Renal cortex interstitium (tissue), 11 donors: ENCODE data around the gene ICAM2. TPM values are rescaled to one million over a fixed set of nuclear protein-coding genes. Genes with fewer than 3 reads are reported as not detected.

Source experiments
- DNase-seq, 11 donors: peaks; one replicate each; pipeline ENCODE4 v3.0.0-alpha.2; 2013; ENCODE audit warnings: low read depth in 9 of 11, low spot score in 4 of 11; ENCODE audit errors: extremely low read depth in 1 of 11
- polyA plus RNA-seq, 3 donors: library from polyadenylated mRNA; unstranded; fragments of 120-200 nt; gene quantifications; one replicate each; pipeline ENCODE4 v1.2.1, GENCODE V29; 2013; ENCODE audit not compliant: insufficient read length in 3 of 3

The ICAM2 gene
- polyA plus RNA-seq, 3 donors, result 23.0 to 30.0 (median 28.7) TPM

- peak in 1 of 11 donors; percentile 12 for DNase-seq
Observed at GRCh38 chr17:64055183-64056142, 35.0 kb upstream of the ICAM2 start.

DNA sequence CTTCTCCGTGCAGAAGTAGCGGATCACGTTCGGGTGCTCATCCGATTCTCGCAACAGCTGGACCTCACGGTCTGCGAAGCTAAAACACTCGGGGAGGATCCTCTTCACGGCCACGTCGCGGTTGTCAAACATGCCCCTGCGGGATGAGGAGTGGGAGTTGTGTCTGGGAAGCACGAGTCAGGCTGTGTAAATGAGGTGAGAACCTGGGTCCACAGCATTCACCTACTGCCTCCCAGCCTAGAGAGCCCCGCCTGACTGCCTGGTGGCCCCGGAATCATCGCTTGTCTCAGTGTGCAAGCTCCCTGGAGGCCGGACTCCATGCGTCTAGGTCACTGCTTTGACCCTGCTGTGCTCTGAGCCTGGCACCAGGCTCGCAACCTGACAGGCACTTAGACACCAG lies 33.9 kb upstream of the ICAM2 start:
- no peak for DNase-seq

- no peak for DNase-seq
Observed at GRCh38 chr17:64053101-64053500, 32.7 kb upstream of the ICAM2 start.

- DNase-seq, result no peak
Observed at GRCh38 chr17:64051153-64051552, 30.7 kb upstream of the ICAM2 start.

DNA sequence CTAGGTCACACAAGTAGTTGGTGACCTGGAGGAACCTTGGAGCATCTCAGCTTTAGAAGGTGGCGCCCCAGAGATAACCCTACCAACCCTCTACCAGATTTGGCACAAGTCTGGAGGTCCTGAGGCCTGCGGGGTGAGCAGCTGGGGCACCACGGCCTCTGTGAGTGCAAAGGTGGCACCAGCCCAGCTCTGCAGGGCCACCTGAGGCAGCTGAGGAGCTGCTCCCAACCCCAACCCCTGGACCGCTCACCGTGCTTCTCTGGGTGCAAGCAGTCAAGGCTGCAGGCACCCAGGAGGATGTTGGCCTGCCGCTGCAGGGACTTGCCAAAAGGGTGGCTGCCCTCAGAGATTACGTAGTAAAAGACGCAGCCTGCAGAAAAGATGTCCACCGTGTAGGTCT lies 28.4 kb upstream of the ICAM2 start:
- DNase-seq, result no peak

- no peak for DNase-seq
Observed at GRCh38 chr17:64045176-64045575, 24.7 kb upstream of the ICAM2 start.

GRCh38 chr17:64042700-64043485 lies 22.5 kb upstream of the ICAM2 start:
- DNase-seq, result no peak

GRCh38 chr17:64041912-64042311 lies 21.5 kb upstream of the ICAM2 start:
- DNase-seq, result no peak

GRCh38 chr17:64040206-64040605 lies 19.8 kb upstream of the ICAM2 start:
- no peak for DNase-seq

DNA sequence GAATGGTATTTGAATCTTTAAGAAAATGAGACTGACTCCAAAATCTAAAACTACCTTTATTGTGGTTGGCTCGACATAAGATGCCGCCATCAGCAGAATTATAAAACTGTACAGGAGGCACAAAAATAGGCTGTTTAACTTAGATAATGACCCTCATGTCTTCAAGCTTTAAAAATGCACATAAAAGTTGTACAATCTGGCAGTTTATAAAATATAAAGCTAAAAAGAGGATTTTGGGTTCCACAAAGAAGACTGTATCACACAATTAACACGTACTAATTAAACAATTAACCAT lies 18.6 kb upstream of the ICAM2 start:
- DNase-seq, result no peak

DNA sequence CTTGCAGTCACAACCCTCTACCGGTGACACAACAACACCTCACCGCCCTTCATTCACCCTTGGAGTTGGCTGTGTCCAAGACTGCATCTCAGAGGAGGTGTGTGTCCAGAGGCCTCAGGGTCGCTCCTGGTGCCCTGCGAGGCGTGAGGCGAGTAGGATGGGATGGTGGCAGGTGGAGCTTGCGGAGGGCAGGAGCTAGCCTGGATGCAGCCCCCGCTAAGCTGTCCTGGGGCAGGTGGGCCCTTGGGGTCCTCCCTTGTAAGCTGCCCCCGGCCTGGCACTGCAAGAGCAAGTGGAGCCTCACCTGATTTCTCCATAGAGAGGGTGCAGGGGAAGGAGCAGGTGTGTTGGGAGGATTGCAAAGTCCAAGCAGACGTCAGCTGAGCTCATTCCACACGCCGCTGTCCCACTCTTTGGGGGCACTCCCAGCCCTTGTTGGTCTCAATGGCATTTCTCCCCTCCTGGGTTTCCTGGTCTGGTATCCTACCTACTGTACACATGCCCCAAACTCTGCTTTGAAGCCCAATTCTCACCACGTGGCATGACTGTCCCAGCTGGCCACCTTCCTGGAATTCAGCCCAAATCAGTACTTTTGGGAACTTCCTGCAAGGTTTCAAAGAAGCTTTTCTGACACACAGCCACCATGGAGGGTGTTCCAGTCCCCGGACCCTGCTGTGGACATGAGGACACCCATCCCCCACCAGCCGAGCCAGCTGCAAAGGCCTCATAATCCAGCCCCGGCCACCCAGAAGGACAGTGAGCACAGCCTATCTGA lies 18.1 kb upstream of the ICAM2 start:
- DNase-seq, result no peak

GRCh38 chr17:64037802-64038201 lies 17.4 kb upstream of the ICAM2 start:
- DNase-seq, result no peak

DNA sequence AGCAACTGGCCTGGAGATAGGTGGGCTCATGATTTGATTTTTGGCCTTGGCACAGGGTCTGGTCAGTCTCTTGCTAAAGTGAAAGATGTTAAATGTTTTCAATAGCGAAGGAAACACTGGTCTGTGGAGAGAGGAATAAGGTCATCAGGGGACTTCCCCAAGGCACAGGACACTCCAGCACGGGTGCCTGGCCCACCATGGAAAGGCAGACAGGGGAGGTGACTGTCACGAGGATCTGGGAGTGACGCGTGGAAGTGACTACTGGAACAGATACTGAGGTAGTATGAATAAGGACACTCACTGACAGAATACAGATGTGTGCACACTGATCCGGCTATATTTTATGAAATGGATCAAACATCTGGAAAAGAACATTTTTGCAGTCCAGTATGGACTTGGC lies 16.7 kb upstream of the ICAM2 start:
- DNase-seq, result no peak

DNA sequence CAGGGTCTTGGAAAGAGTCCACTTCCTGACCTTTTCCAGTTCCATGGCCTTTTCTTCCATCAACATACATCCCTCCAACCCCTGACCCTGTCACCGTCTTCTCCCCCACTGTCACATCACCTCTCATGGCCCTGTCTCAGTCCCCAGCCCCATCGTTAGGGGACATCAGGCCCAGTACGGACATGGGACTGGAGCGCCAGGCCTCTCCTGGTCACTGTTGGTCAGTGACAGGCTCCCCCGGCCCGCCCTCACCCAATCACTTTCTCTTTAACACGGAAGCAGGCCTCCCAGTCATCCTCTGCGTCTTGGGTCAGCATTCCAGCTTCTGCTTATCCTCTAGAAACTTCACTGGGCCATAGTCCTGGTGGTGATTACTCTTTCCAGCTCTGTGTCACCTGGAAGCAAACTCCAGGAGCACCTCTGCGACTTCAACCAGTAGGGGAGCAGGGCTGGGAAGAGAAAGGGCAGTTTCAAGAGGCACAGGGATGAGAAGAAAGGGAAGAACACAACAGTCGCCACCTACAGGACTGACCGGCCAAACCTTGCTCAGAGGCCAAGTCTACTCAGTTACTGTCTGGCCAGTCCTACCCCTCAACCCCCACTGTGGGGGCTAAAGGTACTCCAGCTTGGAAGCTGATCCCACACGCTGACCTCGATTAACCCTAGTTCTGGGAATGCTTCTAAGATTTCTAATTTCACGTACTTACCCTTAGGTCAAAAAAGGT lies 15.9 kb upstream of the ICAM2 start:
- DNase-seq, result no peak

DNA sequence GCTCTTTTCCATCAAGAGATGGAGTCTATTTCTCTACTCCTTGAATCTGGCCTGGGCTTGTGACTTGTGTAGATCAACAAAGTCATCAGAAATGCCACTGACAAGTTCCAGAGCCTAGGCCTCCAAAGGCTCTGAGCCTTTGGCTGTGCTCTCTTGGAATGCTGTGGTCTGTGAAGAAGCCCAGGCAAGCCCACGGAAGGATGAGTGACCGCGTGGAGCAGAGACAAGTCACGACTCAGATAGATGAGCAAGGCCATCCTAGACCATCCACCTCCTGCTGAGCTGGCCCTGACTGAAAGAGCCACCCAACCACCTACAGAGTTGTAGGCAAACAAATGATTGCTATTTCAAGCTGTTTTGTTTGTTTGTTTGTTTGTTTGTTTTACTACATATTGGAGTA lies 11.6 kb upstream of the ICAM2 start:
- DNase-seq, result no peak

DNA sequence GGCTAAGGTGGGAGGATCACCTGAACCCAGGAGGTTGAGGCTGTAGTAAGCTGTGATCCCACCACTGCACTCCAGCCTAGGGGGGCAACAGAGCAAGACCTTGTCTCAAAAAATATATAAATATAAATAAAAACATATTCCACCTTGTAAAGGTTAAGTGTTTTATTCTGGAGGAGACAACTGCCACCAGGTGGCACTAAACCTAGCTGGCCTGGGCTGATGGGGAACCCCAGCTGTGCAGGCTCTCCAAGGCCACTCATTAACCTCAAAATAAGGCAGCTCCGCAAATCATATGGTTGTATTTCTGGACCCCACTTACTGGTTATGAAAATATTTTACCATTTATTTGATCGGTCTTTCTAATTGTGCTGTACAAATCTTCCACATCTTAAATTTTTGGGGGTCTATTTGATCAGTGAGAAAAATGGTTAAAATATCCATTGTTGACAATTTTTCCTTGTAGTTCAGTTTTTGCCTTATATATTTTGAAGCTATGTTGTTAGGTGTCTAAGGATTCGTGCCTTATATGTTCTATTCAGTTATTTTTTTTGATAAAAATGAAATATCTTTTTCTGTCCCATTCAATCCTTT lies 8.5 kb upstream of the ICAM2 start:
- DNase-seq, result peak in 4 of 11 donors; percentile 26 to 38 (median 36)

- DNase-seq, result peak in 8 of 11 donors; percentile 37 to 61 (median 54)
Observed at GRCh38 chr17:64025732-64026294, 5.4 kb upstream of the ICAM2 start.
